HCT116 (cell line): ENCODE measurements around the gene TBCD. TPM values are rescaled to one million over a fixed set of nuclear protein-coding genes. Genes with fewer than 3 reads are reported as not detected.

ENCODE experiments used
- ATAC-seq: fragments of 200-7000 bp; cut with Tn5 transposase; 2 replicates; pipeline ENCODE4 v1.9.1; 2020; ENCODE audit warnings: mild to moderate bottlenecking, moderate library complexity
- BruUV-seq: library from RNA; stranded (reverse); fragments of 400-500 nt; replicated peaks from 2 replicates; lab custom pipeline; 2021; lab: Mats Ljungman, UMichigan
- CTCF ChIA-PET: fragments of 300-600 bp; sonication (Branson Sonifier 250); formaldehyde crosslinking; loops from one replicate; lab custom pipeline; 2021; ENCODE audit warnings: antibody characterized with exemption; lab: Charles Lee
- POLR2A ChIA-PET: fragments of 300-600, 350-600 bp; sonication (Branson Sonifier 250); formaldehyde crosslinking; loops from one replicate; lab custom pipeline; 2021; ENCODE audit warnings: antibody characterized with exemption; lab: Charles Lee
- RAD21 ChIA-PET, 2 experiments: fragments of 300-600 bp; sonication (Branson Sonifier 250); formaldehyde crosslinking; loops; one replicate each; lab custom pipeline; 2023; ENCODE audit warnings: low total read pairs in 2 of 2; ENCODE audit not compliant: uncharacterized antibody in 2 of 2, unreplicated experiment in 2 of 2, low non-redundant PET in 1 of 2; lab: Charles Lee
- DNase-seq: peaks from one replicate; pipeline ENCODE4 v3.0.0-alpha.2; 2010; ENCODE audit warnings: low read depth, low spot score
- H2AFZ ChIP-seq: fragments of 200-600 bp; shearing (Covaris generic), sonication (generic); 2 replicates; pipeline ENCODE4 v1.6.1; 2017; ENCODE audit warnings: low read depth, mixed run types, mixed read lengths, antibody characterized with exemption, low read length; ENCODE audit not compliant: poor library complexity, severe bottlenecking
- H3K27ac ChIP-seq: 2 replicates; pipeline ENCODE4 v1.5.1; 2012; ENCODE audit warnings: low read depth, low read length
- H3K27me3 ChIP-seq: fragments of 200-600 bp; sonication (generic); 2 replicates; pipeline ENCODE4 v1.6.1; 2016; ENCODE audit warnings: mixed run types, low read length, mixed read lengths; ENCODE audit not compliant: insufficient read depth
- H3K36me3 ChIP-seq, 2 experiments: fragments of 200-500 bp in 1 of 2; fragments of 200-600 bp in 1 of 2; sonication (Bioruptor generic) in 1 of 2; sonication (generic) in 1 of 2; 2 replicates each; pipeline versions ENCODE4 v1.5.1 to v1.6.1; 2014 to 2016; ENCODE audit warnings: low read length in 2 of 2, inconsistent platforms in 1 of 2, mixed read lengths in 1 of 2, mixed run types in 1 of 2; ENCODE audit not compliant: insufficient read depth in 2 of 2, control insufficient read depth in 1 of 2
- H3K4me1 ChIP-seq, 2 experiments: fragments of 200-600 bp in 1 of 2; sonication (generic) in 1 of 2; 2 replicates each; pipeline versions ENCODE4 v1.5.1 to v1.6.1; 2012 to 2017; ENCODE audit warnings: low read length in 2 of 2, inconsistent platforms in 1 of 2, mild to moderate bottlenecking in 1 of 2, mixed read lengths in 1 of 2, mixed run types in 1 of 2, moderate library complexity in 1 of 2; ENCODE audit not compliant: insufficient read depth in 2 of 2, control insufficient read depth in 1 of 2
- H3K4me2 ChIP-seq: fragments of 200-600 bp; sonication (generic); 2 replicates; pipeline ENCODE4 v1.6.1; 2017; ENCODE audit warnings: mixed run types, low read length, mixed read lengths
- H3K4me3 ChIP-seq, 2 experiments: fragments of 200-600 bp in 1 of 2; sonication (generic) in 1 of 2; replicated peaks in 1 of 2; 2 replicates each; pipeline ENCODE4 v1.5.1; 2011 to 2016; ENCODE audit warnings: low read length in 2 of 2, control low read depth in 1 of 2, low read depth in 1 of 2, mild to moderate bottlenecking in 1 of 2, mixed read lengths in 1 of 2, mixed run types in 1 of 2
- H3K79me2 ChIP-seq: fragments of 200-600 bp; sonication (generic); 2 replicates; pipeline ENCODE4 v1.6.1; 2017; ENCODE audit warnings: mild to moderate bottlenecking, mixed run types, low read length, moderate library complexity, mixed read lengths; ENCODE audit not compliant: insufficient read depth
- H3K9ac ChIP-seq: fragments of 200-600 bp; sonication (generic); 2 replicates; pipeline ENCODE4 v1.6.1; 2016; ENCODE audit warnings: low read length, mixed read lengths
- H3K9me2 ChIP-seq: fragments of 200-600 bp; sonication (generic), shearing (Covaris generic); 2 replicates; pipeline ENCODE4 v1.6.1; 2017; ENCODE audit warnings: mixed run types, mild to moderate bottlenecking, moderate library complexity; ENCODE audit not compliant: insufficient read depth
- H3K9me3 ChIP-seq, 2 experiments: fragments of 200-500 bp in 1 of 2; fragments of 200-600 bp in 1 of 2; sonication (Bioruptor generic) in 1 of 2; sonication (generic) in 1 of 2; 2 replicates each; pipeline ENCODE4 v1.6.1; 2014 to 2017; ENCODE audit warnings: low read length in 2 of 2, mixed read lengths in 2 of 2, inconsistent platforms in 1 of 2, low read depth in 1 of 2, mild to moderate bottlenecking in 1 of 2, mixed run types in 1 of 2, moderate library complexity in 1 of 2; ENCODE audit not compliant: control insufficient read depth in 1 of 2, insufficient read depth in 1 of 2
- H4K20me1 ChIP-seq: fragments of 200-600 bp; sonication (generic), shearing (Covaris generic); 2 replicates; pipeline ENCODE4 v1.6.1; 2017; ENCODE audit warnings: mixed run types, mild to moderate bottlenecking, moderate library complexity; ENCODE audit not compliant: insufficient read depth
- EZH2 ChIP-seq: fragments of 200-600 bp; sonication (generic); IDR thresholded peaks from 2 replicates; pipeline ENCODE4 v1.6.1; 2017; ENCODE audit warnings: antibody characterized with exemption, mixed run types
- EZH2phosphoT487 ChIP-seq: fragments of 200-600 bp; IDR thresholded peaks from 2 replicates; pipeline ENCODE4 v1.6.1; 2018; ENCODE audit warnings: antibody characterized with exemption, borderline replicate concordance
- FOSL1 ChIP-seq: IDR thresholded peaks from 2 replicates; pipeline ENCODE4 v1.6.1; 2012; ENCODE audit warnings: low read depth
- JUND ChIP-seq: IDR thresholded peaks from 2 replicates; pipeline ENCODE4 v1.6.1; 2012
- POLR2A ChIP-seq: IDR thresholded peaks from 2 replicates; pipeline ENCODE4 v1.7.0; 2011; ENCODE audit warnings: borderline replicate concordance; ENCODE audit not compliant: insufficient read depth, insufficient read length; ENCODE audit errors: extremely low read depth
- RAD21 ChIP-seq: IDR thresholded peaks from 2 replicates; pipeline ENCODE4 v1.6.1; 2012; ENCODE audit warnings: low read depth, mild to moderate bottlenecking
- SIN3A ChIP-seq: IDR thresholded peaks from 2 replicates; pipeline ENCODE4 v1.6.1; 2012; ENCODE audit warnings: low read depth
- SRF ChIP-seq: IDR thresholded peaks from 2 replicates; pipeline ENCODE4 v1.6.1; 2012; ENCODE audit warnings: low read depth
- TCF7L2 ChIP-seq: IDR thresholded peaks from 2 replicates; pipeline ENCODE4 v1.7.0; 2011; ENCODE audit warnings: borderline replicate concordance, inconsistent platforms; ENCODE audit not compliant: insufficient read depth, insufficient read length; ENCODE audit errors: extremely low read depth
- YY1 ChIP-seq: IDR thresholded peaks from 2 replicates; pipeline ENCODE4 v1.6.1; 2011; ENCODE audit warnings: low read length, low read depth, moderate library complexity, mild to moderate bottlenecking; ENCODE audit not compliant: insufficient replicate concordance; ENCODE audit errors: extremely low read depth
- ZFX ChIP-seq: fragments of 450-650 bp; IDR thresholded peaks from 2 replicates; pipeline ENCODE4 v1.6.1; 2017
- ZNF274 ChIP-seq: fragments of 200-500 bp; sonication (Bioruptor generic); IDR thresholded peaks from 2 replicates; pipeline ENCODE4 v1.6.1; 2014; ENCODE audit warnings: mild to moderate bottlenecking, low read depth, low read length, inconsistent platforms
- intact Hi-C: fragments of 100-400 bp; cut with micrococcal nuclease; formaldehyde crosslinking; loops from 2 replicates; pipeline ENCODE4 v1.10.0; 2022
- total RNA-seq: library from RNA; stranded (reverse); gene quantifications from one replicate; pipeline ENCODE4 v1.2.1, GENCODE V29; 2021; ENCODE audit not compliant: unreplicated experiment
- TF ChIP-seq, protein P1 (sequence below): IDR thresholded peaks from 2 replicates; pipeline ENCODE4 v1.6.1; 2012
- TF ChIP-seq, protein P2 (sequence below): IDR thresholded peaks from 2 replicates; pipeline ENCODE4 v1.6.1; 2011; ENCODE audit warnings: mild to moderate bottlenecking, low read length, moderate library complexity; ENCODE audit not compliant: insufficient replicate concordance; ENCODE audit errors: extremely low read depth
- TF ChIP-seq, protein P3 (sequence below): IDR thresholded peaks from 2 replicates; pipeline ENCODE4 v1.6.1; 2012

Gene TBCD
- total RNA-seq, 1 experiment from 2014 or later, result 152 TPM

DNA sequence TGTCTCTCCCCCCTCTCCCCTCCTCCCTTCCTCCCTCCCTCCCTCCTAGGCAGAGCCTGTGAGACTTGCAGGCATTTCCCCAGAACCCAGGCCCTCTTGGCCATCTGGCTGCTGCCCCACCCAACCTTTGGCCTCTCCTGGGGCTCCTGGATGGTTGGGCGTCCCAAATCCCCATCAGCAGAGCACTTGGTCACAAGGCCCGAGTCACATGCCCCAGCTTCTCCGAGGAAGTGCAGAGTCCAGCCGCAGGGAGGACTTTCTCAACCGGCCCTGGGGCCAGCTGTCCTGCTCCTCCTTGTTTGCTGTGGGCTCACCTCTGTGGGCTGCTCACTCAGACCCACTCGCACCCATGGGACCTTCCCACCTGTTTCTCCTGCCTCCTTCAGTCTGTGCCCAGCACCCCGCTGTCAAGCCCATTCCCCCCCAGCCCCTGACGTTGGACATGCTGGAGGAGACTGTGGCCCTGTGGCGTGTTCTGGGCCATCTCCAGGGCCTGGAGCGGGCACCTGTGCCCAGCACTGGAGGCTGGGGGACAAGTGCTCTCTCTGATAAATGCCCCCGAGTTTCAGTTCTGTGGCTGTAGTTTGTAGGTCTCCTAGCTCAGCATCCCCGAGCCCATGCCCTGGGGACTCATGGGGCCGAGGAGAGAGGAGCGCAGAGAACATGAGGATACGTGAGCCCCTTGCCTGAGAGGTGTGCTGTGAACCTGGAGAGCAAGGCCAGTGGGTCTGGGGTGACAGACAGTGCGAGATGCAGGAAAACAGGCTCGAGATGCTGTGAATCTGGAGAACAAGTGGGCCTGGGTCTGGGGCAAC lies 130.2 kb downstream of the TBCD start:
- H3K9me2 ChIP-seq, result no peaks in the 10 kb centered on the region
- intact Hi-C loops, result no loop called here
- H2AFZ ChIP-seq, result no peak overlapping the region
- H3K79me2 ChIP-seq, result peaks cover 30% of the 10 kb centered on the region; the same call in 1 of the 2 replicates
- H3K9ac ChIP-seq, result no peak overlapping the region
- no peaks in the 10 kb centered on the region for H3K9me3 ChIP-seq
- RAD21 ChIA-PET, result no interaction called here
- H3K27me3 ChIP-seq, result no peaks in the 10 kb centered on the region
- CTCF ChIA-PET, result no interaction called here
- POLR2A ChIA-PET, result no interaction called here
- H3K27ac ChIP-seq, result no peak overlapping the region
- no peaks in the 10 kb centered on the region; a peak in 1 of 4 replicates for H3K36me3 ChIP-seq
- 0 out of 2 replicates have a peak, but pooled peaks cover 3% of the 10 kb centered on the region for H4K20me1 ChIP-seq
- no peak overlapping the region for H3K4me3 ChIP-seq
- no peak for TF ChIP-seq SRF
- TF ChIP-seq ZFX, result no peak
- TF ChIP-seq SIN3A, result no peak
- no peak for TF ChIP-seq FOSL1
- no peak for TF ChIP-seq RAD21
- no peak for TF ChIP-seq EZH2phosphoT487
- no peak for TF ChIP-seq EZH2
- no peak for TF ChIP-seq YY1
- TF ChIP-seq, protein P1, sequence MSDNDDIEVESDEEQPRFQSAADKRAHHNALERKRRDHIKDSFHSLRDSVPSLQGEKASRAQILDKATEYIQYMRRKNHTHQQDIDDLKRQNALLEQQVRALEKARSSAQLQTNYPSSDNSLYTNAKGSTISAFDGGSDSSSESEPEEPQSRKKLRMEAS, result no peak
- TF ChIP-seq ZNF274, result no peak
- TF ChIP-seq TCF7L2, result no peak
- no peak for TF ChIP-seq POLR2A
- TF ChIP-seq, protein P2, sequence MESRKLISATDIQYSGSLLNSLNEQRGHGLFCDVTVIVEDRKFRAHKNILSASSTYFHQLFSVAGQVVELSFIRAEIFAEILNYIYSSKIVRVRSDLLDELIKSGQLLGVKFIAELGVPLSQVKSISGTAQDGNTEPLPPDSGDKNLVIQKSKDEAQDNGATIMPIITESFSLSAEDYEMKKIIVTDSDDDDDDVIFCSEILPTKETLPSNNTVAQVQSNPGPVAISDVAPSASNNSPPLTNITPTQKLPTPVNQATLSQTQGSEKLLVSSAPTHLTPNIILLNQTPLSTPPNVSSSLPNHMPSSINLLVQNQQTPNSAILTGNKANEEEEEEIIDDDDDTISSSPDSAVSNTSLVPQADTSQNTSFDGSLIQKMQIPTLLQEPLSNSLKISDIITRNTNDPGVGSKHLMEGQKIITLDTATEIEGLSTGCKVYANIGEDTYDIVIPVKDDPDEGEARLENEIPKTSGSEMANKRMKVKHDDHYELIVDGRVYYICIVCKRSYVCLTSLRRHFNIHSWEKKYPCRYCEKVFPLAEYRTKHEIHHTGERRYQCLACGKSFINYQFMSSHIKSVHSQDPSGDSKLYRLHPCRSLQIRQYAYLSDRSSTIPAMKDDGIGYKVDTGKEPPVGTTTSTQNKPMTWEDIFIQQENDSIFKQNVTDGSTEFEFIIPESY, result no peak
- TF ChIP-seq, protein P3, sequence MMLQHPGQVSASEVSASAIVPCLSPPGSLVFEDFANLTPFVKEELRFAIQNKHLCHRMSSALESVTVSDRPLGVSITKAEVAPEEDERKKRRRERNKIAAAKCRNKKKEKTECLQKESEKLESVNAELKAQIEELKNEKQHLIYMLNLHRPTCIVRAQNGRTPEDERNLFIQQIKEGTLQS, result no peak
- no peak for TF ChIP-seq JUND
- H3K4me2 ChIP-seq, result no peak overlapping the region
- peaks cover 0 to 14% of the 10 kb centered on the region in 2 experiments; a peak in 2 of 4 replicates for H3K4me1 ChIP-seq
- no peak for ATAC-seq
- no peak for DNase-seq
- BruUV-seq, result no TSS peak
